GM21825 (cell line): Measurements from ENCODE around the gene MRPL40.

Experiments
- ATAC-seq: cut with Tn5 transposase; IDR thresholded peaks from one replicate; pipeline ENCODE4 v1.9.1; 2021; ENCODE audit warnings: mild to moderate bottlenecking, moderate library complexity; ENCODE audit not compliant: unreplicated experiment

Gene MRPL40

DNA sequence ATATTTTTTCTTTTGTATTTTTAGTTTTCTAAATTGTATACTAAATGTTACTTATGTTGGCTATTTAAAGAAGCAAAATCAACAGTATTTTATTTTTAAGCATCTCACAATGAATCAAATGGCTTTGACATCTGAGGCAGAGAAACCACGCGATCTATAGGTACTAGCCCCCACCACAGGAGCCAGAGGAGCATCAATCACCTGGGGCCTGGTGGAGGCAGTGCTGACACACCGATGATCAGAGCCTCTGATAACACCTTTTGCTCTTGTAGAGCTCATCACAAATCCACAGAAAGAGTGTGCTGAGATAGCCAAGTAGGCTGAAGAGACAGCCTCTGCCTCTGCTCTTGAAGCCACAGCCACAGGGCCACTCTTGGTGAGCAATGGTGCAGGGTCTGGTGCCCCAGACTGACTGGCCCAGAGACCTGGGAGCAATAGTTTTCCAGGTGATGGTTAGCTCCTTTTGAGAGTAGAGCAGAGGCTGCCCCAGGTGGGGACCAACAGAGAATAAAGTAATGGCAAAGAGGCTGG, 26.0 kb upstream of the MRPL40 start:
- no peak for ATAC-seq

DNA sequence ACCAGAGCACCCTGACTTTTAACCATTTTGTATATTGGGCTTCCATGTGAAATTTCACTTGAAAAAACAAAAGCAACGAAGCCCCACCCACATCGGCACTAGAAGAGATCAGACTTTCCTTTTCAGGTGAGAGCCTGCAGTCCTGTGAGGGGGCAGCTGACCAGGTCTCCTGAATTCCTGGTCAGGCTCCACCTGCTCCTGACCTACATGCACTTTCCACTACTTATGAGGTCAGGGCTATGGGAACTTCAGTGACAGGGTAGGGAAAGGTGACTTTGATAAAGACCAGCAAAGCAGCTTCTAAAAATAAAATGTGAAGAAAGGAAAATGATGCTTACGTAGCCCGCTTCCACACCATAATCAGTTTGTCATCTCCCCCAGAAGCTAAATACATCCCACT, 25.5 kb upstream of the MRPL40 start:
- no peak for ATAC-seq

DNA sequence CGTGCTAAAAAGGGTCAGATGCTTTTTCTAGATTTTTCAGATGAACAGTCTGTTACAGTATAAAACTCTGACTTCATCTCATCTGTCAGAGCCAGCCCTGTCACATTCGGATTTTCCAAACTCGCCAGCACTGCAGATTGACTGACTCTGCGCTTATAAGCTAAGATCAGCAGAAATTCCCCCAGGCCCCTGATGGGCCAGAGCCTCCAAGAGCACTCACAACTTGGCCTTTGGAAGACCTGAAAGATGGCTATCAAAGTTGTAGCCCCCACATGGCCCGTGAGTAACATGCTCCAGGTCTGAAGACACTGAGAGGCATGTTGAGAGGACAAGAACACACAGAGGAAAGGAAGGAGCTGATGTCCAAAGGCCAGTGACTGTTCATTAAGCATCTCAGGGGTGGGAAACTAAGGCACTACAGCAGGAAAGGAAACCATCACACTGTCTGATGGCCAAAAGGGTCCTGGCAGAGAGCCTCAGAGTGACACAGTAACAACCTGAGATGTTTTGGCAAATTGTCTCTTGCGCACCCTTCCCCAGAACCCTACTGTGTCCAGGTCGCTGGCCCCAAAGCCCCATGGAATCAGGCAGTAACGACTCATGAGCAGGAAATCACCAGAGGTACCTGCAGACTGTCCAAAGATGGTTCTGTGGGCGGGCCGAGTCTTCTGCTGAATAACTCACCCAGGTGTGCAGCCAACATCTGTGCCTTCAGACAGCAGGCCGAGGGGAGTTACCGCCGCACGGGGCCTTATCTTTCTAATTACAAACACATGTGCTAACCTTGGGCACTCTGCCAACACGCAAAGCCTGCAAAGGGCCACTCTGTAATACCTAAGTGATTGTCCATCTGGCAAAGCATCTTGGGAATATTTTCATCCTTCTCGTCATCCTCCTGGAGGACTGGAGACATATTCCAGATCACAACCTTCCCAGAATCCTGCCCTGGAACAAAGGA, 24.4 kb upstream of the MRPL40 start:
- ATAC-seq = no peak

DNA sequence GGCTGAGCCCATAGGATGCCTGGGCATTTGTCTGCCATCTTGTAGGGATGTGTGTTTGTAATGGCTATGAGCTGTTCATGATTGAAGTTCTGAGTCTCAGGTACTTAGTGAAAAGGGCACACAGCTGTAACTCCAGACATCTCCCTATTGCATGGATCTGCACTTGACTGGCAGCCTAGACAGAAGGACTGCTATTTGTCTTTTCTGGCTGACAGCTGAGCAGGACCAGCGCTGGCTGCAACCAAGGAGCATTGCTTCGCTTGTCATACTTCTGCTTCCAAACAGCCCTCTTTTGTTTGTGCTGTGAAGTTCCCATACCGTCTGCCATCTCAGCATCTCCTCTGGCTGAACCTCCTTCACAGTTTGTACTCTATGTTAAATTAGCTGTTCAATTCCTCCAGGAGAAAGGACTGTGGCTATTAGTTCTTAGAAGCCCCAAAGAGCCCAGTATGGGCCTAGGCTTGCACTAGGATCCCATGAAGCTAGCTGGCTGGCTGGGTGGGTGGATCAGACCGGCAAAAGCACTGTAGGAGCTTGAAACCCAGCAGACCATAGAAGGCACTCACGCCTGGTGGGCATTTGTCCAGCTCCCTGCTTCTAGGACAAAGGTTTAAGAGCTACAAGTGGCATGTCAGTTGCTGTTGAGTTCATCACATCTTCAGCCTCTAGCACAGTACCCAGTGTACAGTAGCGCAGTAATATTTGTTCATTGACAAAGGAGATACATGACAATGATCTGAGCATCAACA, 21.2 kb upstream of the MRPL40 start:
- no peak for ATAC-seq

DNA sequence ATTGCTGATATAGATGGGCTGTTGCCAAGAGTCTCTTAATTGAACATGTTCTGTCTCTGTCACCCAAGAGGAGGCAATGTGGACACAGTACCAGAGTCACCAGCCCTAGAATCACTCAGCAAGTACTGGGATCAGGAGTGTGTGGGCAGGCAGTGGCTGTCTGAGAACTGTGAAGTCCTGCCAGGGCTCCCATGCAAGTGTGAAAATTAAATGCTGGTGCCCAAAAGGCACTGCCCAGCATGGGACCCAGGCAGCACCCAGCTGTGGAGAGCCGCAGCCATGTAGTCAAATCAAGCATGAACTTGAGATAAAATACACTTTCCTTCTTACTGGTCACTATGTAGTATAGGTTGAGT, 20.7 kb upstream of the MRPL40 start:
- ATAC-seq = no peak

DNA sequence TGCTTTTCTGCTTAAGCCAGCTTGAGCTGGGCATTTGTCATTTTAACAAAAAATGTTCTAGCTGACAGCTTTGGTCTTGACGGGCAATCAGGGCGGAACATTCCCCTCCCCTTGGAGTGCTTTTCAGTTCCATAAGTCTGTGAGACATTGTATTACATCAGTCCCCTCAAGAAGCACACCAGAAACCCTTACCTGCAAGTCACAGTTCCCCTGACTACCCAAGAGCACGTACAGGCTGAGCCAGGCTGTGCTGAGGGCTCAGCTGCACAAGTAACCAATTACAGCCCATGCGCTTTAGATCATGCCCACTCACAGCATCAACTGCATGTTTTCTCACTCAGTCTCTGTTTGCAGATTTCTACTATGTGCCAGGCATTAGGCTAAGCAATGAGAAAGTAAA, 19.9 kb upstream of the MRPL40 start:
- ATAC-seq = no peak

DNA sequence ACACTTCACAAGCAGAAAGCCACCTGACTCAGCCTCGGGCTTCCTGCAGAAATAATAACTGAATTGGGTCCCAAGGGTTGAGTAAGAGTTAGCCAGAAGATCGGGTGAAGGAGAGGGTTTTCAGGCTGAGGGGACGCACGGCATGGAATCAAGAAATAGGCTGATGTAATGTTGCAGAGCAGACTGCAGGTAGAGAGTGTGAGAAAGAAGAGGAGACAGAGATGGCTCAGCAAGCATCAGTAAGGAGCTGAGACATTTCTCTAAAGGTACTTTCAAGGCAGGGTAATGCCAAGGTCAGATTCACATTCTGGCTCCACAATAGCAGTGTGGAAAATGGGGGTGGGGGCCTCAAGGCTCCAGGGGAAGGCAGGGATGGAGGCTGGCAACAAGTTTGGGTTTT, 19.4 kb upstream of the MRPL40 start:
- ATAC-seq = no peak

DNA sequence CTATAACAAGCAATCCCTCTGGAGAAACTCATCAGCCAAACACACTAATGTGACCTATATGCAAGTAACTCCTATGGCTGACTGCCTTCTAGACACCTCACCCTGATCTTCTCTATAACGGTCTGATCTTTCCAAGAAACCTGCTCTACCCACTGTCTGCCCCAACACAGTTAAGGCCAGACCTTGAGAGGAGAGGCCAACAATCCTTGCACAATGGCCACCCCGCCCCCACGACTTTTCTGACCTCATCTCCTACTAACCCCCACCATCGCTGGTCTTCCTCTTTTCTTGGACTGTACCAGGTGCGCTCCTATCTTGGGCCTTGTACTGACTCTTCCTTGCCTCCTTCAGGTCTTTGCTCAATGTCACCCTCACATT, 13.3 kb upstream of the MRPL40 start:
- ATAC-seq = peak; percentile 31

DNA sequence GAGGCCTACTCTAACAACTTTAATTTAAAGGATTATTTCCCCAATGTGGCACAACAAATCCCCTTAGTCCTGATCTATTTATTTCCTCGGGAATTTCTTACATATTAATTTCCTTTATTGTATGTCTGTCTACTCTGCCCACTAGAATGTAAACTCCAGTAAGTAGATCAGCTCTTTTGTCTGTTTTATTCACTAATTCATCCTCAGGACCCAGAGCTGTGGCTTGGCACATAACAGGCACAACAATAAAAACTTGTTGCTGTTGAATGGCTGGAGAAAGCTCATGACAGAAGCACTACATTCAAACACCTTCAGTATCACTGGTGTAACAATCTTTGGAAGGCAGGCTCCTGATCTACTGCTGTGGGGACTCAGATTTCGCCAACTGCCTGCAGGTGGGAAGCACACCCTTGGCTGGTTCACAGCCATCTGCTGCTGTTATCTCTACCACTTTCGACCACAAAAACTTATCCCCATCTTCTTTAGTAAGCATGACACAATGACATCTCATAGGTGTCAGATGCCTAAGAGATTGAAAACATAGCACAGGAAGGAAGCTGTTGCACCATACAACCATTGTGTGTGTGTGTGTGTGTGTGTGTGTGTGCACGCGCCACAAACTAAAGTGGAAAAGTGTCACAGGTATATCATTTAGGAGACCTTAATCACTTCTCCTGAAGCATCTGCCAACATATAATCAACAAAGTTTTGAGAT, 12.7 kb upstream of the MRPL40 start:
- ATAC-seq = peak; percentile 74

DNA sequence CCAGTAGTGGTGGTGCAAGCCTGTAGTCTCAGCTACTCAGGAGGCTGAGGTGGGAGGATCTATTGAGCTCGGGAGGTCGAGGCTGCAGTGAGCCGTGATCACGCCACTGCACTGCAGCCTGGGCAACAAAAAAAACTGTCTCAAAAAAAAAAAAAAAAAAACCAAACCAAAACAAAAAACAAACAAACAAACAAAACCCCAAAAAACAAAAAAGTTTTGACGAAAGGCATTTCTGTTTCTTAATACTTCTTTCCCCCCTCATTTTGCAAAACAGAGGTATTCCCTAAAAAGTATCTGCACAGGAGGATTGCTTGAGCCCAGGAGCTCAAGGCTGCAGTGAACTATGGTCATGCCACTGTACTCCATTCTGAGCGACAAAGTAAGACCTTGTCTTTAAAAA, 12.0 kb upstream of the MRPL40 start:
- ATAC-seq = no peak

DNA sequence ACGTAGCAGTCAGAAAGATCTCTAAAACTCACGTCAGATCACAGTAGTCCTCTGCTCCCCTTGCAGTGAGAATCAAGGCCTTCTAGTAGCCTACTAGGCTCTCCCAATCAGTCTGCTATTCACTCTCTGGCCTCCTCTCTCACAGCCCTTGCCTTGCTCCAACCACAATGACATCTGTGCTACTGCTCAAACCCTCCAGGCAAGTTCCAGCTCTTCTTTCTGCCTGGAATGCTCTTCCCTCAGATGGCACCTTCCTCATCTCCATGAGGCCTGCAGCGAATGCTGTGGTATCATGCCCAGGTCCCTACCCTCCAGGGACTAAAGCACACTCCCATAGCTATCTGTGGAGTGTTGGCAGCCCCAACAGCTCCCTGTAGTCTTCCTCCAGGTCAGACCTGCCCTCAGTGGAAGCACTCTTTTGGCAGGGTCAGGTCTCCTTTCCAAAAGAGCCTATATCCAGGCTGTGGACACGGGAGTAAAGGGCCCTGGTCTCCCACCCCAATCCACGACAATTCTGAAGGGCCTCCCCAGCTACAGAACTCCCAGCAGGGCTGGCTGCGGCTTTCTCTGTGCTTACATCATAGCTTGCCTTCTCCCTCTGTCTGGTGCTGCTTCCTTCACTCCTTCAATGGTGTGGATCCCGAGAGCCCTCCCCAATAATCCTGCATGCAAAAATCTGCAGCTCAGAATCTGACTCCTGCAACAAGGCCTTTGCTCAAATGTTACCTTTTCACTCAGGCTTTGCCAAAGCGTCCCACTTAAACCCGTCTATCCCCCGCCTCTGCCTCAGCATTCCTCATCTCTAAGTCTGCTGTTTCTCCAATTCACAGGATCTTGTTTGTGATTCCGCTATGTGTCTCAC, 9.7 kb upstream of the MRPL40 start:
- ATAC-seq = no peak

DNA sequence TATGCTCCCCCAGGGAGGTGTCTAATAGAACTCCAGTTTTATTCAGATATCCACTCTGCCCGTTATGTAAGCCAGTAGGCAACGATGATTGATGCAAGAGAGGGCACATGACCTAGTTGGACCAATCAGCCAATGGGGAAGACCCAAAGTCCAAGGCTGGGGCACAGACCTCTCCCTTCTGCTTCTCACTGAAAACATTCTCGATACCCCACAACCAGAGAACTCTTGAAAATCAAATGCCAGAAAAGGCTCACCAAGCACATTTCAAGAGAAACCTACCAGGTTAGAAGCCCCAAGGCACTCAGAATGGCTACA, 8.2 kb upstream of the MRPL40 start:
- ATAC-seq = no peak

DNA sequence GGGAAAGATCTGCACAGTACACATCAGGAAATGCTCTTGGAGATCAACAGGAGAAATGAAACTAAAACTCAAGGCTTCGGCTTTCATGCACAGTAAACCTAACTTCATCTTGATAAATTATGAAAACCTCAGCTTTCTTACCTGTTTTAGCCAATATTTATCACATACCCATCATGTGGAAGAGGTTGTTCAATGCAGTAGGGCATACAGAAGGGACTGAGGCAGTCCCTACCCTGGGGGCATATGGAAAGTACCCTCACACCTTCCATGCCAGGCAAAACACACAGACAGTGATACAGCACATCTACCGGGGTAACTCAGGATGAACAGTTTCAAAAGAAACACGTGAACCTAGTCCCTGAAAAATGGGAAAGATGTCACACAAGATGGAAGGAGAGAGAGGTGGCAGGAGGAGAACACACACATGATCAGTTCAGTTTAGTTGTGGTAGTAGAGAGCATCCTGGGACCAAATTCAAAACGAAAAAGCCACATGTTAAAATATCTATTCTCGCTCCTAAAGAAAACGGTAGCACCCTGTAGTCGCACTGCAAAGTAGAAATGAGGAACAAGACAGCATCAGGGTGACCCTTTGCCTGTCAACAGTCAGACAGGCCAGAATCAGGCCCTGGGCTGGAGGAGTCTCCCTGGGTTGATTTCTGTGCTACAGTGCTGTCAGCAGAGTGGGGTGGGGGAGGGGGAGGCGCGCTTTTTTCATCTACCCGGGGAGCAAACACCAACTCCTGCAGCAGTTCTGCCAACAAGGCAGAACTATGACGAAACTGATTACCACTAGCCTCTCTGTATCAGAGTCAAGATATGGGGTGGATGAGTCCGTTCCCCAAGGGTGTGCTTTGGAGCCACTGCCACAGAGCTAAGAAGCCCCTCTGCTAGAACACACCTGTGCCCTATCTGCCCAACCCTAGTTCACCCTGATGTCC, 2.1 kb upstream of the MRPL40 start:
- ATAC-seq = no peak

DNA sequence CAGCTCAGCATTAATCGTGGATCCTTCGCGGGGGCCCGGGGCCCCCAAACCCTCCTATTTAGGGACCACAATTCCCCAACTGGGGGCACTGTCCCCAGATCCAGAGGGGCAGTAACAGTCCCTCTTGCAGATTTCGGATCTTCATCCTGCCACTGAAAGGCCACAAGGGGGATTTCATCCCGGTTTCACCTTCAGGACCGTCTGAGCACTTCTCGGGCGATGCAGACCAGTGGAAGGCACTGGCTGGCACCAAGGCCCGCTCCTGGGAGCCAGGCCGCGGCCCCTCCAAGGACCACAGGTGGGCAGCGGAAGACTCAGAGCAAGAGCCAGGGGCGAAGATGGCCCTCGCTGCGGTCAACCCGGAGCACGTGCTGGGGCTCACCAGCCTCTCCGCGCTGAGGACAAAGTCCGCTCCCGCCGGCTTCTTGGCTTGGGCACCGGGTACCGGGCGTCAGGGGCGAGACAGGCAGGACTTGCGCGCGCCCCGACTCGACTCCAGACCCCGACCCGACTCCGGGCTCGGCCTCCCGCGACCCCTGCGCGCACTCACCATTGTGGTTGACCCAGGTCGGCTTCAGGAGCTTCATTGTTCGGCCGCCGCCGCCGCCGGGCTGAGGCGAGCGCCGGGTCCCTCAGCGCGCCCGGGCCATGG, 1.3 kb upstream of the MRPL40 start:
- ATAC-seq = peak; percentile 14

DNA sequence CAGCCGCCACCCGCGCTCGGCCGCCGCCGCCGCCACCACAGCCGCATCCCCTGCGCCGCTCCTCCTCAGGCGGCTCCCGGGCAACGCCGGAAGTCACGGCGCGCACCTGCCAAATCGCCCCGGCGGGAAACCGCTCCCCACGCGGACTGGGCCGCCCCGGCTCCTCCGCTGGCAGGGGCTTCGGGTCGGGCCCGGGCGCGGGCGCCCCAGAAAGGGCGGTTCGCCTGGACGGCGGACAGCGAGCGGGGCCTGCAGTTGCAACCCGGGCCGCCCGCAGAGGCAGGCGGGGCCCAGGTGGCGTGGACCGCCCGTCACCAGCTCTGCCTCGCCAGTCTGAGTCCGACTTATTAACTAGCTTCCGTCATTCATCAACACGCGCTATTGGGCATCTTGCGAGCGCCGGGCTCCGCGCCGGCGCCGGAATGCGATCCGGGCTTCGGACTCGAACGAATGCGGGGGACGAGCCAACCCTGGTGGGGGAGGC, 654 bp upstream of the MRPL40 start, which contains the start of gene HIRA:
TSS of gene HIRA (minus strand) at position 85 of the 484 bp plus-strand sequence. CDS start 257 bp downstream, outside the sequence.
- peak; percentile 44 for ATAC-seq

DNA sequence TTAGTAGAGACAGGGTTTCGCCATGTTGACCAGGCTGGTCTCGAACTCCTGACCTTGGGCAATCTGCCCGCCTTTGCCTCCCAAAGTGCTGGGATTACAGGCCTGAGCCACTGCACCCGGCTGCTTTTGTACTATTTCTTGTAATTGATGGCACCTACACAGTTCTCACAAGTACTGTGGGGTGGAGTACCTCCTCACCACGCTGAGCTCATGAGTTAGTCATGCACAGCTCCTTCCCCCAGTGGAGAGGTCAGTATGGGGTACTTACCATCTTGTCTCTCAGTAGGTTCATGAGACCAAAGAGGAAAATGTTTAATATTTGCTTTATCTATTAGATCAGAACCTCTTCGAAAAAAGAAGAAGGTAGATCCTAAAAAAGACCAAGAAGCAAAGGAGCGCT, 2.1 kb downstream of the MRPL40 start:
- ATAC-seq = no peak

DNA sequence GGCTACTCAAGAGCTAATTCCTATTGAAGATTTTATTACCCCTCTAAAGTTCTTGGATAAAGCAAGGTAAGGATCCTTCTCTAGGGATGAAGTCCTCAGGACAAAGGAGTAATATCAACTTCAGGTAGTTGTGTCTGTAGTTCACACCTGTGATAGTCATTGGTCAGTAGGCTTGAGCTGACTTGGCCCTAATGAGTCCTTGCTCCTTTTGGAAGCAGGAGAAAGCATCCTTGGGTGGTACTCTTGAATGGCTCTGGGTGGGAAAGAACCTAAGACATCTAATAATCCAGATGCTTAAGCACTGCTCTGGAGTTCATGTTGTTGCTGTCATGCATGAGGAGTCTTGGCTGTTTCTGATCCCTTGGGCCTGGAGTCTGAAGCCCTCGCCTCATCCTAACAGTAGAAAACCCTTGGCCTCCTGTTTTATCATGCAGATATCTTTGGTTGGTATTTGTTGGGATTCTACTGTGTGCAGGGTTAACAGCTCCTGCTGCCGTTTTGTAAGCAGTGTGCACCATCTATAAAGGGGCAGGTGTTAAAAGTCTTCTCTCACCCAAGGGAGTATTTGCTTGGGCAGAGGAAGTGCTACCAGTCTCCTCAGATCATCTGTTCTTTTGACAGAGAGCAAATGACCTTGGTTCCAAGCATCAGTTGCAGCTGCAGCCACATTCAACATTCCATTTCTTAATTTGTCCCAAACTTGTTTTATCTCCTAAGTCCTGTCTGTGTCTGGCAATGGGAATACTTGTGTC, 2.7 kb downstream of the MRPL40 start:
- no peak for ATAC-seq
